DOHH2 (cell line): ENCODE measurements around the gene PRSS16.
"Not testable (repeated sequence)": the region's sequence is repeated elsewhere in the genome, so short reads cannot be mapped to it uniquely, and the experiment has no call there.

Experiments
- H3F3A ChIP-seq: fragments of 200-600 bp; sonication (generic), shearing (Covaris generic); 2 replicates; pipeline ENCODE4 v1.6.0; 2016; ENCODE audit warnings: antibody characterized with exemption, mild to moderate bottlenecking; ENCODE audit not compliant: control insufficient read depth, insufficient read depth
- H3K27ac ChIP-seq: fragments of 200-600 bp; sonication (generic); 2 replicates; pipeline ENCODE4 v1.5.1; 2014; ENCODE audit warnings: low read depth, mild to moderate bottlenecking, low read length, moderate library complexity
- H3K27me3 ChIP-seq: fragments of 200-600 bp; sonication (generic); 2 replicates; pipeline ENCODE4 v1.6.1; 2014; ENCODE audit warnings: mild to moderate bottlenecking, low read length, mixed read lengths; ENCODE audit not compliant: control insufficient read depth
- H3K36me3 ChIP-seq: fragments of 200-600 bp; sonication (generic); 2 replicates; pipeline ENCODE4 v1.6.1; 2014; ENCODE audit warnings: mild to moderate bottlenecking, low read length, moderate library complexity, mixed read lengths; ENCODE audit not compliant: control insufficient read depth
- H3K4me1 ChIP-seq: fragments of 200-600 bp; sonication (generic); 2 replicates; pipeline ENCODE4 v1.6.1; 2014; ENCODE audit warnings: mild to moderate bottlenecking, low read length, mixed read lengths; ENCODE audit not compliant: control insufficient read depth
- H3K4me2 ChIP-seq: fragments of 200-600 bp; sonication (generic); 2 replicates; pipeline ENCODE4 v1.6.0; 2014; ENCODE audit warnings: mild to moderate bottlenecking, low read length, moderate library complexity
- H3K4me3 ChIP-seq: fragments of 200-600 bp; sonication (generic); 2 replicates; pipeline ENCODE4 v1.5.1; 2014; ENCODE audit warnings: mild to moderate bottlenecking, low read length, mixed read lengths
- H3K79me2 ChIP-seq: fragments of 200-600 bp; sonication (generic); 2 replicates; pipeline ENCODE4 v1.6.1; 2014; ENCODE audit warnings: mild to moderate bottlenecking, low read length, mixed read lengths; ENCODE audit not compliant: control insufficient read depth
- H3K9me2 ChIP-seq: fragments of 200-600 bp; sonication (generic); replicated peaks from 2 replicates; pipeline ENCODE4 v1.6.1; 2014; ENCODE audit warnings: mild to moderate bottlenecking, low read length, mixed read lengths; ENCODE audit not compliant: control insufficient read depth
- H3K9me3 ChIP-seq: fragments of 200-600 bp; sonication (generic); 2 replicates; pipeline ENCODE4 v1.6.1; 2014; ENCODE audit warnings: antibody characterized with exemption, low read length, mixed read lengths; ENCODE audit not compliant: control insufficient read depth, insufficient read depth
- H4K20me1 ChIP-seq: fragments of 200-600 bp; sonication (generic); 2 replicates; pipeline ENCODE4 v1.6.0; 2014; ENCODE audit warnings: low read depth, mild to moderate bottlenecking, antibody characterized with exemption, low read length, moderate library complexity; ENCODE audit not compliant: control insufficient read depth, insufficient read depth
- CTCF ChIP-seq: fragments of 200-600 bp; sonication (generic); IDR thresholded peaks from one replicate; pipeline ENCODE4 v1.5.1; 2014; ENCODE audit warnings: antibody characterized with exemption, mild to moderate bottlenecking, low read depth, low read length; ENCODE audit not compliant: poor library complexity, severe bottlenecking
- EZH2phosphoT487 ChIP-seq: fragments of 200-600 bp; sonication (generic); IDR thresholded peaks from 2 replicates; pipeline ENCODE4 v1.6.1; 2017; ENCODE audit warnings: borderline replicate concordance, mild to moderate bottlenecking, antibody characterized with exemption, low read length, moderate library complexity, mixed read lengths

The PRSS16 gene

GRCh38 chr6:27260369-27260768, 12.9 kb downstream of the PRSS16 start:
- no peaks in the 10 kb centered on the region for H4K20me1 ChIP-seq
- no peak overlapping the region for H3K27ac ChIP-seq
- H3K9me3 ChIP-seq, result no peaks in the 10 kb centered on the region
- H3K4me1 ChIP-seq, result no peaks in the 10 kb centered on the region
- H3K9me2 ChIP-seq, result no peaks in the 10 kb centered on the region
- TF ChIP-seq CTCF (no peak), EZH2phosphoT487 (no peak)
- H3K36me3 ChIP-seq, result no peaks in the 10 kb centered on the region
- H3K4me3 ChIP-seq, result no peak overlapping the region
- H3K4me2 ChIP-seq, result no peak overlapping the region
- no peaks in the 10 kb centered on the region; the same call in 1 of the 2 replicates for H3K27me3 ChIP-seq
- no peaks in the 10 kb centered on the region for H3F3A ChIP-seq
- no peaks in the 10 kb centered on the region for H3K79me2 ChIP-seq

GRCh38 chr6:27260836-27261375, 13.4 kb downstream of the PRSS16 start:
- no peak for TF ChIP-seq CTCF
- TF ChIP-seq EZH2phosphoT487, result no peak
- no peaks in the 10 kb centered on the region for H3K4me1 ChIP-seq
- no peaks in the 10 kb centered on the region for H4K20me1 ChIP-seq
- H3F3A ChIP-seq, result no peaks in the 10 kb centered on the region
- no peaks in the 10 kb centered on the region for H3K9me3 ChIP-seq
- no peak overlapping the region for H3K27ac ChIP-seq
- H3K4me2 ChIP-seq, result no peak overlapping the region
- H3K9me2 ChIP-seq, result no peaks in the 10 kb centered on the region
- H3K4me3 ChIP-seq, result no peak overlapping the region
- H3K27me3 ChIP-seq, result no peaks in the 10 kb centered on the region; the same call in 1 of the 2 replicates
- no peaks in the 10 kb centered on the region for H3K36me3 ChIP-seq
- no peaks in the 10 kb centered on the region for H3K79me2 ChIP-seq

- H3K36me3 ChIP-seq, result no peaks in the 10 kb centered on the region
- H3K27me3 ChIP-seq, result no peaks in the 10 kb centered on the region; the same call in none of the 2 replicates
- no peaks in the 10 kb centered on the region for H3F3A ChIP-seq
- TF ChIP-seq CTCF, result no peak
- no peak for TF ChIP-seq EZH2phosphoT487
- H3K9me3 ChIP-seq, result no peaks in the 10 kb centered on the region
- H3K79me2 ChIP-seq, result no peaks in the 10 kb centered on the region
- no peaks in the 10 kb centered on the region for H3K9me2 ChIP-seq
- no peak overlapping the region for H3K4me3 ChIP-seq
- H3K4me1 ChIP-seq, result no peaks in the 10 kb centered on the region
- no peak overlapping the region for H3K27ac ChIP-seq
- no peaks in the 10 kb centered on the region for H4K20me1 ChIP-seq
- H3K4me2 ChIP-seq, result no peak overlapping the region
These were observed 16.4 kb downstream of the PRSS16 start for GRCh38 chr6:27263886-27264285.

- H3F3A ChIP-seq, H3K9me2 ChIP-seq, H3K36me3 ChIP-seq, H3K27ac ChIP-seq, H3K27me3 ChIP-seq, H3K9me3 ChIP-seq, H3K79me2 ChIP-seq, H3K4me3 ChIP-seq, H3K4me1 ChIP-seq, H3K4me2 ChIP-seq, H4K20me1 ChIP-seq: not testable (repeated sequence)
These were observed 19.5 kb downstream of the PRSS16 start for GRCh38 chr6:27267003-27267402.
